ENCODE results near the gene JAG2. TPM values are rescaled to one million over a fixed set of nuclear protein-coding genes. Genes with fewer than 3 reads are reported as not detected.

JAG2 gene
- total and polyA plus RNA-seq, 12 donors, result 18.5 to 45.5 (median 26.3) TPM

DNA sequence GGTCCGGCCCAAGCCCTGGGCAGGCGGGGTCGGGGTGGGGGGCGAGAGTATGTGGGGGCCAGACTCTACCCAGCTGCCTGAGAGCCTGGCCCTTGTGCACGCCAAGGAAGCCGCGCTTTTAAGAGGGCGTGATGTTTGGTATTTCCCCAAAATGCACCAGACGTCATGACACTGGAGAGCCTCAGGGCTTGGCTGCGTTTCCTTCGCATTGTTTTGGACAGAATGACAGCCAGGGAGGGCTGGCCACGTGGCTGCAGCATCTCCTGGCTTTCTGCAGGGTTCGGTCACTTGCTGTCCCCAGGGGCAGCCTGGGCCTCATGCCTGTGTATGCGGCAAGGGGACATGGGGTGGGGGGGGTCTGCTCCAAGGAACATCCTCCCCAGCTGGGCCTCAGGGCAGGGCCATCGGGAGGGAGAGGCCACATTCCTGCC, 28.6 kb upstream of the JAG2 start:
- peak overlapping the region; percentile 80 to 96 (median 88) for H3K27ac ChIP-seq
- intact Hi-C loops (cut with DNase I), result loop anchor here in 4 of 10 donors (5.0 to 10.0 kb wide), 4 partner anchors 45 to 288 kb away; partner anchors contain the start of genes AHNAK2 (in 1 of the 4) and CRIP1 (in 1 of the 4)
- peaks cover 28 to 96% (median 83%) of the 10 kb centered on the region in 9 donors for H3K4me1 ChIP-seq
- 8 to 9% methylated on average over 15 of the region's 15 CpGs for WGBS, 2 donors
- H3K27me3 ChIP-seq, result peaks cover 8 to 93% (median 46%) of the 10 kb centered on the region in 7 donors
- peak overlapping the region in 6 of 10 donors; percentile 4 to 38 (median 28) for H3K4me3 ChIP-seq
- peak; percentile 71 to 82 for DNase-seq
- ATAC-seq, result peak; percentile 25 to 61 (median 43)
- TF ChIP-seq, protein P1, sequence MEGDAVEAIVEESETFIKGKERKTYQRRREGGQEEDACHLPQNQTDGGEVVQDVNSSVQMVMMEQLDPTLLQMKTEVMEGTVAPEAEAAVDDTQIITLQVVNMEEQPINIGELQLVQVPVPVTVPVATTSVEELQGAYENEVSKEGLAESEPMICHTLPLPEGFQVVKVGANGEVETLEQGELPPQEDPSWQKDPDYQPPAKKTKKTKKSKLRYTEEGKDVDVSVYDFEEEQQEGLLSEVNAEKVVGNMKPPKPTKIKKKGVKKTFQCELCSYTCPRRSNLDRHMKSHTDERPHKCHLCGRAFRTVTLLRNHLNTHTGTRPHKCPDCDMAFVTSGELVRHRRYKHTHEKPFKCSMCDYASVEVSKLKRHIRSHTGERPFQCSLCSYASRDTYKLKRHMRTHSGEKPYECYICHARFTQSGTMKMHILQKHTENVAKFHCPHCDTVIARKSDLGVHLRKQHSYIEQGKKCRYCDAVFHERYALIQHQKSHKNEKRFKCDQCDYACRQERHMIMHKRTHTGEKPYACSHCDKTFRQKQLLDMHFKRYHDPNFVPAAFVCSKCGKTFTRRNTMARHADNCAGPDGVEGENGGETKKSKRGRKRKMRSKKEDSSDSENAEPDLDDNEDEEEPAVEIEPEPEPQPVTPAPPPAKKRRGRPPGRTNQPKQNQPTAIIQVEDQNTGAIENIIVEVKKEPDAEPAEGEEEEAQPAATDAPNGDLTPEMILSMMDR (IDR thresholded peaks at IDR 0.05), result no peak
- no peaks in the 10 kb centered on the region for H3K9me3 ChIP-seq
- no peaks in the 10 kb centered on the region for H3K36me3 ChIP-seq

DNA sequence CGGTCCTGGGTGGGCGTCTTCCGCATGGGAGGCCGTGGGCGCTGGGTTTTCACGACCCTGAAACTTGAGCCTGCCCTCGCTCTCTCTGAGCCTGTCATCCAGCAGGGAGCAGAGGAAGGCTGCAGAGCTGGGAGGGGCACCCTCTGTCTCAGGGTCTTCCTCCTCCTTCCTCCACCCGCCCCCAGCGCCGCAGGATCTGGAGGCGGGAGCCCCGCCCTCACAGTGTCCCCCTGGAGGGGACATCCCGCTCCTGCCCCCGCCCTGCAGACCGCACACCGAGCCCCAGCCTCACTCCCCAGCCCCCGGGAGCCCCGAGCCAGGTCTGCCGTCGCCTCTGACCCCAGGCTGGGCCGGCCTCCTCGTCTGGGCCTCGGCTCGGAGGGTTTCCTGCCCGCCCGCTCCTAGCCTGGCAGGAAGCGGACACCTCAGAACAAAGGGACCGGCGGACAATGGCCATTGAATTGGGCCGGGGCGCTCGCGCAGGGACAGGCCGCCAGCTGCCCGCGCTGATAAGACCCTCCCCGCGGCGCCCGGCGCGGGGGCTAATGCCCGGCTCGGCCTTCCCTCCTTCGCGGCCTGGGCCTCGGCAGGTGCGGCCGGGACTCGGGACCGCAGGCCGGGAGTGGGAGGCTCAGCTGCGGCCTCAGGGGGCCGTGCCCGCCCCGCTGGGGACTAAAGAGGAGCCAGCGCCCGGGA, 27.8 kb upstream of the JAG2 start:
- peaks cover 8 to 89% (median 50%) of the 10 kb centered on the region in 7 donors for H3K27me3 ChIP-seq
- TF ChIP-seq, protein P1 (IDR thresholded peaks at IDR 0.05), result no peak
- intact Hi-C loops (cut with DNase I), result loop anchor here in 4 of 10 donors (5.0 to 10.0 kb wide), 4 partner anchors 44 to 288 kb away; partner anchors contain the start of genes AHNAK2 (in 1 of the 4) and CRIP1 (in 1 of the 4)
- H3K36me3 ChIP-seq, result no peaks in the 10 kb centered on the region
- ATAC-seq (peak; percentile 41 to 66 (median 61)), DNase-seq (peak; percentile 74 to 84)
- whole genome bisulfite sequencing, 2 donors, result 2% methylated on average over 51 to 58 of the region's 58 CpGs
- H3K4me1 ChIP-seq, result peaks cover 28 to 90% (median 80%) of the 10 kb centered on the region in 9 donors
- H3K9me3 ChIP-seq, result no peaks in the 10 kb centered on the region
- peak overlapping the region in 9 of 10 donors; percentile 4 to 38 (median 24) for H3K4me3 ChIP-seq
- peak overlapping the region; percentile 80 to 96 (median 88) for H3K27ac ChIP-seq

DNA sequence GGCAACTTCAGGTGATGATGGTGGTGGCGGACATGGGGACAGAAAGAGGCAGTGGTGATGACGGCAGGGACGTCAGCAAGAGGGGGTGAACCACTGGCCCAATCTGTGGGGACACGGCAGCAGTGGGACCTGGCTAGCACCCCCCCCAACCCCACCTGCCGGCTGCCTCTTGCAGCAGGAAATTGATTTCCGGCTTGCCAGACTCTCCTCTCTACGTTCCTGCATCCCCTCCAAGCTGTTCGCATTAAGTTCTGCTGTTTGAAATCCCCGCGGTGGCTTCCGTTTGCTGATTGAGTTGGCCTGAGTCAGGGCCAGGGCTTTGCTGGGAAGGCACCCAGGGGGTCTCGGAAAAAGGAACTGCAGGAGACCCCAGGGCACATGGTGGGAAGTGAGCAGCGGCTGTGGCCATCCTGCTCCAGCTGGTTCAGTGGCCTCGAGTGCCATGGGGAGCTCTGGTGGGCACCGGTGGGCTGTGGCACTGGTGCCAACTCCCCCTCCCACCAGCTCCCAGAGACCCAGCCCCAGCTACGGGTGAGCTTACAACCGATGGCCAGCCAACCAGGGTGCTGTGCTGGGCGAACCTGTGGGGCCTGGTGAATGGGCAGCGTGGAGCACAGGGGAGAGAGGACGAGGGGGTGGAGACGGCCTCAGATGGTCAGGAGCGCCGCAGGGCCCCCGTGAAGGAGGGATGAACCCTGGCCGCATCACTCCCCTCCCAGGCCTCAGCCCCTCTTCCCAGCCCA, 27.1 kb upstream of the JAG2 start:
- ATAC-seq, result peak in 1 of 8 donors; percentile 0
- 21% methylated on average over 25 of the region's 25 CpGs for WGBS, 2 donors
- Histone ChIP-seq H3K36me3 (no peaks in the 10 kb centered on the region), H3K27me3 (peaks cover 8 to 87% (median 55%) of the 10 kb centered on the region in 7 donors), H3K27ac (peak overlapping the region; percentile 80 to 96 (median 88)), H3K9me3 (no peaks in the 10 kb centered on the region), H3K4me3 (peak overlapping the region in 6 of 10 donors; percentile 6 to 38 (median 28)), H3K4me1 (peaks cover 28 to 89% (median 72%) of the 10 kb centered on the region in 9 donors)
- TF ChIP-seq, protein P1 (IDR thresholded peaks at IDR 0.05), result peak in 1 of 9 donors; percentile 7
- intact Hi-C loops (cut with DNase I), result loop anchor here in 4 of 10 donors (5.0 to 10.0 kb wide), 4 partner anchors 43 to 289 kb away; partner anchors contain the start of genes AHNAK2 (in 1 of the 4) and CRIP1 (in 1 of the 4)
- DNase-seq, result no peak

DNA sequence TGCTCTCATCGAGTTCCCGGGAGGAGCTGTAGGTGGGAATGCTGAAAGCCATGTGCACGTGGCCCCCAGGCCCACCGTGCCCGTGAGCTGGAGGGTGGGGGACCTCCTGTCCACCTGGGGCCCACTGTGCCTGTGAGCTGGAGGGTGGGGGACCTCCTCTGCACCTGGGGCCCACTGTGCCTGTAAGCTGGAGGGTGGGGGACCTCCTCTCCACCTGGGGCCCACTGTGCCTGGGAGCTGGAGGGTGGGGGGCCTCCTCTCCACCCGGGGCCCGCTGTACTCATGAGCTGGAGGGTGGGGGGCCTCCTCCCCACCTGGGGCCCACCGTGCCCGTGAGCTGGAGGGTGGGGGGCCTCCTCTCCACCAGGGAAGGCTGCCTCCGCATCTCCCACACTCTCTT, 26.5 kb upstream of the JAG2 start:
- intact Hi-C loops (cut with DNase I), result loop anchor here in 4 of 10 donors (5.0 to 10.0 kb wide), 4 partner anchors 43 to 290 kb away; partner anchors contain the start of genes AHNAK2 (in 1 of the 4) and CRIP1 (in 1 of the 4)
- H3K36me3 ChIP-seq, result no peaks in the 10 kb centered on the region
- H3K27me3 ChIP-seq, result peaks cover 8 to 81% (median 55%) of the 10 kb centered on the region in 7 donors
- WGBS, 2 donors, result 66 to 68% methylated on average over 10 of the region's 10 CpGs
- no peaks in the 10 kb centered on the region for H3K9me3 ChIP-seq
- no peak overlapping the region for H3K4me3 ChIP-seq
- DNase-seq, result no peak
- peaks cover 28 to 85% (median 67%) of the 10 kb centered on the region in 9 donors for H3K4me1 ChIP-seq
- TF ChIP-seq, protein P1 (IDR thresholded peaks at IDR 0.05), result no peak
- no peak for ATAC-seq
- H3K27ac ChIP-seq, result peak overlapping the region; percentile 80 to 96 (median 88)
